ENCODE measurements around the gene MAL. TPM values are rescaled to one million over a fixed set of nuclear protein-coding genes. Genes with fewer than 3 reads are reported as not detected.

Gene MAL
- total and polyA plus RNA-seq, 2 of the 4 experiments (the other 2 are of a cell fraction) = not detected

GRCh38 chr2:95021023-95021416 is 4.5 kb upstream of the MAL start:
- Histone ChIP-seq H3K56ac (ENCODE audit: extremely low read depth, insufficient read depth, low read length) (no peak overlapping the region), H3K9me3 (ENCODE audit: control insufficient read depth, insufficient read depth, low read length) (no peaks in the 10 kb centered on the region), H2AFZ (replicated peaks; ENCODE audit: low read length, poor library complexity) (no peak overlapping the region), H4K91ac (ENCODE audit: insufficient read depth, low read depth, low read length) (no peak overlapping the region), H2AK9ac (replicated peaks; ENCODE audit: low read depth, low read length, poor library complexity) (no peak overlapping the region), H3K9ac (ENCODE audit: low read depth, low read length) (no peak overlapping the region), H3K18ac (ENCODE audit: low read depth, low read length) (no peak overlapping the region), H4K8ac (ENCODE audit: low read depth in 2 of 2, low read length in 2 of 2) (no peak overlapping the region), H2BK120ac (ENCODE audit: low read depth, low read length) (no peak overlapping the region), H3K14ac (replicated peaks; ENCODE audit: low read depth, low read length) (no peak overlapping the region), H3K27ac (ENCODE audit: insufficient read depth, low read length) (no peak overlapping the region), H2BK15ac (ENCODE audit: low read depth, low read length) (no peak overlapping the region), H2BK20ac (ENCODE audit: low read depth, low read length) (no peak overlapping the region), H3K4ac (ENCODE audit: low read depth, low read length) (no peak overlapping the region), H4K20me1 (ENCODE audit: insufficient read depth, low read length) (no peaks in the 10 kb centered on the region), H3K23ac (ENCODE audit: low read depth, low read length) (no peak overlapping the region), H3K4me2 (ENCODE audit: low read depth, low read length) (no peak overlapping the region), H4K5ac (ENCODE audit: low read depth, low read length) (no peak overlapping the region), H3K9me1 (ENCODE audit: insufficient read depth, low read length) (no peaks in the 10 kb centered on the region), H3K27me3 (ENCODE audit: control insufficient read depth, insufficient read depth, low read length) (peaks cover 70% of the 10 kb centered on the region), H2AK5ac (ENCODE audit: low read depth, low read length) (no peak overlapping the region), H3K79me1 (ENCODE audit: low read depth in 1 of 2, low read length in 2 of 2) (no peaks in the 10 kb centered on the region), H2BK5ac (ENCODE audit: low read depth, low read length, poor library complexity, severe bottlenecking) (no peak overlapping the region), H3K4me3 (ENCODE audit: insufficient read depth, low read depth, low read length) (no peak overlapping the region), H3K4me1 (ENCODE audit: control insufficient read depth, insufficient read depth, low read length) (peaks cover 4% of the 10 kb centered on the region; the same call in 1 of the 2 replicates), H3K36me3 (ENCODE audit: control insufficient read depth, insufficient read depth, low read length) (no peaks in the 10 kb centered on the region)
- CTCF ChIA-PET = no interaction called here
- DNase-seq (no peak), ATAC-seq (ENCODE audit: low read depth) (no peak)
- TF ChIP-seq SMC3 (IDR thresholded peaks at IDR 0.05; ENCODE audit: low read depth, low read length) = no peak
- no peak for TF ChIP-seq CHD1 (IDR thresholded peaks at IDR 0.05; ENCODE audit: low read depth, low read length)
- no peak for TF ChIP-seq CEBPB (IDR thresholded peaks at IDR 0.05; ENCODE audit: low read depth, low read length)
- TF ChIP-seq MAFK (IDR thresholded peaks at IDR 0.05; ENCODE audit: low read depth, low read length) = no peak
- TF ChIP-seq NFE2L2 (IDR thresholded peaks at IDR 0.05; ENCODE audit: low read depth, low read length) = no peak
- TF ChIP-seq POLR2A (IDR thresholded peaks at IDR 0.05; ENCODE audit: low read depth, low read length) = no peak
- no peak for TF ChIP-seq USF2 (IDR thresholded peaks at IDR 0.05; ENCODE audit: low read depth, low read length)
- TF ChIP-seq CTCF (conservative IDR thresholded peaks at IDR 0.05; ENCODE audit: low read depth, low read length) = no peak
- no peak for TF ChIP-seq FOS (IDR thresholded peaks at IDR 0.05; ENCODE audit: low read depth, low read length)
- TF ChIP-seq ELK1 (IDR thresholded peaks at IDR 0.05; ENCODE audit: borderline replicate concordance, low read depth, low read length) = no peak
- TF ChIP-seq RFX5 (IDR thresholded peaks at IDR 0.05; ENCODE audit: low read depth, low read length) = no peak
- no peak for TF ChIP-seq RAD21 (IDR thresholded peaks at IDR 0.05; ENCODE audit: low read length)
- no peak for TF ChIP-seq RCOR1 (IDR thresholded peaks at IDR 0.05; ENCODE audit: insufficient replicate concordance, low read length)
- TF ChIP-seq MAZ (IDR thresholded peaks at IDR 0.05; ENCODE audit: borderline replicate concordance, low read depth, low read length) = no peak
- no peak for TF ChIP-seq MXI1 (IDR thresholded peaks at IDR 0.05; ENCODE audit: borderline replicate concordance, low read depth, low read length)
- in situ Hi-C loops (cut with MboI; ENCODE audit: low sequenced_read_pairs) (loop anchor here (5.0 kb wide), 1 partner anchor 56 kb away; no protein-coding TSS in a partner anchor), intact Hi-C loops (cut with micrococcal nuclease) (no loop called here), dilution Hi-C loops (cut with HindIII; ENCODE audit: low sequenced_read_pairs, unreplicated experiment) (no loop called here)
- BruUV-seq (replicated peaks) = no TSS peak
- no CpG with 5 or more reads among the region's 5 CpGs for WGBS, 2 experiments (ENCODE audit: extremely low coverage in 2 of 2, insufficient read length in 1 of 2)
- POLR2A ChIA-PET (ENCODE audit: unreplicated experiment) = no interaction called here

All from IMR-90 (cell line).